HepG2 (cell line): ENCODE data around the gene ECE2. TPM values are rescaled to one million over a fixed set of nuclear protein-coding genes. Genes with fewer than 3 reads are reported as not detected.
A peak's percentile ranks its signal among the peaks of the same experiment; 100 is the strongest.

Source experiments
- FOXC1 ChIP-seq: sonication (generic); formaldehyde crosslinking; IDR thresholded peaks from 2 replicates; pipeline ENCODE4 v1.8.0; 2022; ENCODE audit warnings: mild to moderate bottlenecking, missing genetic modification reagents, borderline replicate concordance
- HNF4A ChIP-seq: sonication (generic); formaldehyde crosslinking; IDR thresholded peaks from 2 replicates; pipeline ENCODE4 v1.4.0; 2020; ENCODE audit warnings: missing genetic modification reagents
- KLF12 ChIP-seq: sonication (generic); formaldehyde crosslinking; IDR thresholded peaks from 2 replicates; pipeline ENCODE4 v1.4.0; 2020; ENCODE audit warnings: missing genetic modification reagents, borderline replicate concordance
- RBM22 ChIP-seq: fragments of 200-400 bp; formaldehyde crosslinking; optimal IDR thresholded peaks from 2 replicates; pipeline ENCODE3; 2017; ENCODE audit warnings: mild to moderate bottlenecking, low read length, moderate library complexity
- RORA ChIP-seq: sonication (generic); formaldehyde crosslinking; IDR thresholded peaks from 2 replicates; pipeline ENCODE4 v1.5.0; 2020; ENCODE audit warnings: mild to moderate bottlenecking, missing genetic modification reagents, moderate library complexity
- SALL1 ChIP-seq: sonication (generic); formaldehyde crosslinking; IDR thresholded peaks from 2 replicates; pipeline ENCODE4 v1.8.0; 2022; ENCODE audit warnings: mild to moderate bottlenecking, missing genetic modification reagents
- SSRP1 ChIP-seq: IDR thresholded peaks from 2 replicates; pipeline ENCODE4 v1.6.1; 2016; ENCODE audit warnings: control low read depth
- THAP11 ChIP-seq: IDR thresholded peaks from 2 replicates; pipeline ENCODE4 v1.6.1; 2016; ENCODE audit warnings: missing biosample characterization, missing genetic modification reagents
- U2AF1 ChIP-seq: fragments of 200-400 bp; formaldehyde crosslinking; optimal IDR thresholded peaks from 2 replicates; pipeline ENCODE3; 2017; ENCODE audit warnings: mild to moderate bottlenecking, low read depth, low read length
- ZNF672 ChIP-seq: sonication (generic); formaldehyde crosslinking; IDR thresholded peaks from 2 replicates; pipeline ENCODE4 v1.8.1; 2022; ENCODE audit warnings: missing genetic modification reagents
- ZNF792 ChIP-seq: IDR thresholded peaks from 2 replicates; pipeline ENCODE4 v1.6.1; 2016
- polyA plus RNA-seq, 8 experiments: library from polyadenylated mRNA; depleted of rRNA in 3 of 8; stranded (reverse) in 7 of 8; unstranded in 1 of 8; fragments of >200 nt; fragmentation: Illumina TruSeq in 4 of 8; extraction: Trizol in 4 of 8; gene quantifications; 2 replicates each; pipeline versions ENCODE4 v1.2.1 to v1.2.3, GENCODE V29; 2011 to 2016; ENCODE audit warnings: low read depth in 4 of 8, missing spikeins in 1 of 8, mixed read lengths in 1 of 8; ENCODE audit not compliant: insufficient read depth in 1 of 8
- total RNA-seq, 5 experiments: library from RNA; depleted of rRNA; stranded (reverse); fragments of >200 nt; fragmentation: Illumina TruSeq; extraction: Trizol; gene quantifications; 2 replicates each; pipeline ENCODE4 v1.2.3, GENCODE V29; 2016; ENCODE audit warnings: low read depth in 1 of 5
- TF ChIP-seq, protein P1 (sequence below): sonication (generic); formaldehyde crosslinking; conservative IDR thresholded peaks from 2 replicates; pipeline ENCODE4 v1.4.0; 2020; ENCODE audit warnings: mild to moderate bottlenecking, missing genetic modification reagents, moderate library complexity
- TF ChIP-seq, protein P2 (sequence below): IDR thresholded peaks from 2 replicates; pipeline ENCODE4 v1.6.1; 2016; ENCODE audit warnings: missing compliant biosample characterization, missing genetic modification reagents, borderline replicate concordance
- TF ChIP-seq, protein P3 (sequence below): sonication (generic); formaldehyde crosslinking; IDR thresholded peaks from 2 replicates; pipeline ENCODE4 v1.4.0; 2020; ENCODE audit warnings: missing genetic modification reagents
- TF ChIP-seq, protein P4 (sequence below): sonication (generic); formaldehyde crosslinking; IDR thresholded peaks from 2 replicates; pipeline ENCODE4 v1.5.1; 2020; ENCODE audit warnings: mild to moderate bottlenecking, moderate library complexity, missing genetic modification reagents

Gene ECE2
- total and polyA plus RNA-seq, 2 of the 13 experiments (the other 11 are each of a cell fraction or from before 2014, with no cell fraction given): not detected

DNA sequence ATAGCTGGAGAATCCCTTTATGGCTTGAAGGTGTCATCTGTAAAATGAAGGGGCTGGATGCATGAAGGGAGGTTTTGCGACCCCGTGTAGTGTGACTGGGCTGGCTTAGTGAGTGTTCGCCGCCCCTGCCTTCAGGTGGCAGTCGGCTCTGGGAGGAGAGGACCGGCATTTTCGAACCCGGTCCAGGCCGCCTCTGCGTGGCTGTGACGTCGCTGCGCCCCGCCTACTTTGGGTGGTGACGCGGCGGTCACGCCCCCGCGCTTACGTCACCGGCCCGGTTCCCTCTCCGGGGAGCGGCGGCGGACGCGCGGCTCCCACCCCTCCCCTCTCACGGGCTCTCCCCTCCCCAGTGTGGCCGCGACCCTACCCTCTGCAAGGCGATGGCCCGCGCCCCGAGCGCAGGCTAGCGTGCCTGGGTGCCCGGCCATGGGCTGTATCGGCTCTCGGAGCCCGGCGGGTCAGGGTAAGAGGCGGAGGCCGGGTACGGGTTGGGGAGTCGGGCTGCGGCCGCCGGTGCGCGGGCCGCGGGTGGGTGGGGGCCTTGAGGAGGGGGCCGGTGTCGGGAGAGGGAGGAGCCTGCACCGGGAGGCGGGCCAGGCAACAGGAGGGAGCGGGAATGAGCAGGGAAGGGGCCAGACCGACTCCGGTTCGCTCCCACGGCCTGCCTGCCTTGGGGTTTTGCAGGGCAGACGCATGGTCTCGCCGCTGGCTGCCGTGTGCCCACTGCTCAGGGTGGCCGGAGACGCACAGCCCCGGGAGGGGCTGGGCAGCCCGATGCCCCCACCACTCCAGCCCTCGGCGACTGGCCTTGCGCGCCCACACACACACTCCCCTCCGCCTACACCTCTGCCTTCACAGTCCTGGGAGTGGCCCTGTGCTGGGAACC, 60.1 kb downstream of the ECE2 start (continued):
- TF ChIP-seq, protein P1, sequence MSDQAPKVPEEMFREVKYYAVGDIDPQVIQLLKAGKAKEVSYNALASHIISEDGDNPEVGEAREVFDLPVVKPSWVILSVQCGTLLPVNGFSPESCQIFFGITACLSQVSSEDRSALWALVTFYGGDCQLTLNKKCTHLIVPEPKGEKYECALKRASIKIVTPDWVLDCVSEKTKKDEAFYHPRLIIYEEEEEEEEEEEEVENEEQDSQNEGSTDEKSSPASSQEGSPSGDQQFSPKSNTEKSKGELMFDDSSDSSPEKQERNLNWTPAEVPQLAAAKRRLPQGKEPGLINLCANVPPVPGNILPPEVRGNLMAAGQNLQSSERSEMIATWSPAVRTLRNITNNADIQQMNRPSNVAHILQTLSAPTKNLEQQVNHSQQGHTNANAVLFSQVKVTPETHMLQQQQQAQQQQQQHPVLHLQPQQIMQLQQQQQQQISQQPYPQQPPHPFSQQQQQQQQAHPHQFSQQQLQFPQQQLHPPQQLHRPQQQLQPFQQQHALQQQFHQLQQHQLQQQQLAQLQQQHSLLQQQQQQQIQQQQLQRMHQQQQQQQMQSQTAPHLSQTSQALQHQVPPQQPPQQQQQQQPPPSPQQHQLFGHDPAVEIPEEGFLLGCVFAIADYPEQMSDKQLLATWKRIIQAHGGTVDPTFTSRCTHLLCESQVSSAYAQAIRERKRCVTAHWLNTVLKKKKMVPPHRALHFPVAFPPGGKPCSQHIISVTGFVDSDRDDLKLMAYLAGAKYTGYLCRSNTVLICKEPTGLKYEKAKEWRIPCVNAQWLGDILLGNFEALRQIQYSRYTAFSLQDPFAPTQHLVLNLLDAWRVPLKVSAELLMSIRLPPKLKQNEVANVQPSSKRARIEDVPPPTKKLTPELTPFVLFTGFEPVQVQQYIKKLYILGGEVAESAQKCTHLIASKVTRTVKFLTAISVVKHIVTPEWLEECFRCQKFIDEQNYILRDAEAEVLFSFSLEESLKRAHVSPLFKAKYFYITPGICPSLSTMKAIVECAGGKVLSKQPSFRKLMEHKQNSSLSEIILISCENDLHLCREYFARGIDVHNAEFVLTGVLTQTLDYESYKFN (CRISPR knock-in tag): no peak; the same call in 1 of the 2 replicates
- TF ChIP-seq ZNF672: no peak
- TF ChIP-seq RBM22: peak; percentile 99
- TF ChIP-seq FOXC1: 0 out of 2 replicates have a peak, but pooled peaks have one; percentile 39
- TF ChIP-seq SALL1 (CRISPR knock-in tag): peak; percentile 72
- no peak for TF ChIP-seq U2AF1
- TF ChIP-seq THAP11 (CRISPR knock-in tag): peak; percentile 84
- no peak for TF ChIP-seq HNF4A (CRISPR knock-in tag)
- TF ChIP-seq ZNF792 (CRISPR knock-in tag): peak; percentile 30; the same call in 1 of the 2 replicates
- TF ChIP-seq, protein P2, sequence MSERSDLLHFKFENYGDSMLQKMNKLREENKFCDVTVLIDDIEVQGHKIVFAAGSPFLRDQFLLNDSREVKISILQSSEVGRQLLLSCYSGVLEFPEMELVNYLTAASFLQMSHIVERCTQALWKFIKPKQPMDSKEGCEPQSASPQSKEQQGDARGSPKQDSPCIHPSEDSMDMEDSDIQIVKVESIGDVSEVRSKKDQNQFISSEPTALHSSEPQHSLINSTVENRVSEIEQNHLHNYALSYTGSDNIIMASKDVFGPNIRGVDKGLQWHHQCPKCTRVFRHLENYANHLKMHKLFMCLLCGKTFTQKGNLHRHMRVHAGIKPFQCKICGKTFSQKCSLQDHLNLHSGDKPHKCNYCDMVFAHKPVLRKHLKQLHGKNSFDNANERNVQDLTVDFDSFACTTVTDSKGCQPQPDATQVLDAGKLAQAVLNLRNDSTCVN (CRISPR knock-in tag): no peak
- no peak for TF ChIP-seq RORA (CRISPR knock-in tag)
- TF ChIP-seq, protein P3, sequence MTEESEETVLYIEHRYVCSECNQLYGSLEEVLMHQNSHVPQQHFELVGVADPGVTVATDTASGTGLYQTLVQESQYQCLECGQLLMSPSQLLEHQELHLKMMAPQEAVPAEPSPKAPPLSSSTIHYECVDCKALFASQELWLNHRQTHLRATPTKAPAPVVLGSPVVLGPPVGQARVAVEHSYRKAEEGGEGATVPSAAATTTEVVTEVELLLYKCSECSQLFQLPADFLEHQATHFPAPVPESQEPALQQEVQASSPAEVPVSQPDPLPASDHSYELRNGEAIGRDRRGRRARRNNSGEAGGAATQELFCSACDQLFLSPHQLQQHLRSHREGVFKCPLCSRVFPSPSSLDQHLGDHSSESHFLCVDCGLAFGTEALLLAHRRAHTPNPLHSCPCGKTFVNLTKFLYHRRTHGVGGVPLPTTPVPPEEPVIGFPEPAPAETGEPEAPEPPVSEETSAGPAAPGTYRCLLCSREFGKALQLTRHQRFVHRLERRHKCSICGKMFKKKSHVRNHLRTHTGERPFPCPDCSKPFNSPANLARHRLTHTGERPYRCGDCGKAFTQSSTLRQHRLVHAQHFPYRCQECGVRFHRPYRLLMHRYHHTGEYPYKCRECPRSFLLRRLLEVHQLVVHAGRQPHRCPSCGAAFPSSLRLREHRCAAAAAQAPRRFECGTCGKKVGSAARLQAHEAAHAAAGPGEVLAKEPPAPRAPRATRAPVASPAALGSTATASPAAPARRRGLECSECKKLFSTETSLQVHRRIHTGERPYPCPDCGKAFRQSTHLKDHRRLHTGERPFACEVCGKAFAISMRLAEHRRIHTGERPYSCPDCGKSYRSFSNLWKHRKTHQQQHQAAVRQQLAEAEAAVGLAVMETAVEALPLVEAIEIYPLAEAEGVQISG: 0 out of 2 replicates have a peak, but pooled peaks have one; percentile 60
- TF ChIP-seq SSRP1 (CRISPR knock-in tag): peak; percentile 81; the same call in 1 of the 2 replicates
- TF ChIP-seq KLF12 (CRISPR knock-in tag): no peak
- TF ChIP-seq, protein P4, sequence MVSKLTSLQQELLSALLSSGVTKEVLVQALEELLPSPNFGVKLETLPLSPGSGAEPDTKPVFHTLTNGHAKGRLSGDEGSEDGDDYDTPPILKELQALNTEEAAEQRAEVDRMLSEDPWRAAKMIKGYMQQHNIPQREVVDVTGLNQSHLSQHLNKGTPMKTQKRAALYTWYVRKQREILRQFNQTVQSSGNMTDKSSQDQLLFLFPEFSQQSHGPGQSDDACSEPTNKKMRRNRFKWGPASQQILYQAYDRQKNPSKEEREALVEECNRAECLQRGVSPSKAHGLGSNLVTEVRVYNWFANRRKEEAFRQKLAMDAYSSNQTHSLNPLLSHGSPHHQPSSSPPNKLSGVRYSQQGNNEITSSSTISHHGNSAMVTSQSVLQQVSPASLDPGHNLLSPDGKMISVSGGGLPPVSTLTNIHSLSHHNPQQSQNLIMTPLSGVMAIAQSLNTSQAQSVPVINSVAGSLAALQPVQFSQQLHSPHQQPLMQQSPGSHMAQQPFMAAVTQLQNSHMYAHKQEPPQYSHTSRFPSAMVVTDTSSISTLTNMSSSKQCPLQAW (CRISPR knock-in tag): no peak
